HepG2 (cell line): Measurements from ENCODE around the gene BLOC1S4. TPM values are rescaled to one million over a fixed set of nuclear protein-coding genes. Genes with fewer than 3 reads are reported as not detected.
A peak's percentile ranks its signal among the peaks of the same experiment; 100 is the strongest.

ENCODE experiments used
- ASH2L ChIP-seq: fragments of 300-600, 200-600 bp; sonication (generic); IDR thresholded peaks from 2 replicates; pipeline ENCODE4 v1.7.0; 2017; ENCODE audit warnings: low read depth, mild to moderate bottlenecking, moderate library complexity, mixed read lengths, low read length; ENCODE audit not compliant: insufficient read length
- ATM ChIP-seq: fragments of 450-650 bp; IDR thresholded peaks from 2 replicates; pipeline ENCODE4 v1.7.1; 2017; ENCODE audit warnings: mild to moderate bottlenecking, borderline replicate concordance
- GATAD1 ChIP-seq: IDR thresholded peaks from 2 replicates; pipeline ENCODE4 v1.6.1; 2016; ENCODE audit warnings: missing genetic modification reagents, missing compliant biosample characterization
- MAF1 ChIP-seq: sonication (generic); formaldehyde crosslinking; IDR thresholded peaks from 2 replicates; pipeline ENCODE4 v1.5.0; 2020; ENCODE audit warnings: missing genetic modification reagents, borderline replicate concordance
- MEIS2 ChIP-seq: sonication (generic); formaldehyde crosslinking; IDR thresholded peaks from 2 replicates; pipeline ENCODE4 v1.9.0; 2021; ENCODE audit warnings: mild to moderate bottlenecking, missing genetic modification reagents
- RFXANK ChIP-seq: IDR thresholded peaks from 2 replicates; pipeline ENCODE4 v1.6.1; 2016
- SRF ChIP-seq: IDR thresholded peaks from 2 replicates; pipeline ENCODE4 v1.6.1; 2011; ENCODE audit warnings: mild to moderate bottlenecking, low read depth, low read length, moderate library complexity
- TEAD3 ChIP-seq: optimal IDR thresholded peaks from 2 replicates; pipeline ENCODE3; 2016; ENCODE audit warnings: borderline replicate concordance
- TGIF2 ChIP-seq: IDR thresholded peaks from 2 replicates; pipeline ENCODE4 v1.6.1; 2016; ENCODE audit warnings: control low read depth, missing compliant biosample characterization
- ZBTB7A ChIP-seq: sonication (generic); formaldehyde crosslinking; IDR thresholded peaks from 2 replicates; pipeline ENCODE4 v1.8.0; 2022; ENCODE audit warnings: mild to moderate bottlenecking, missing genetic modification reagents
- ZFX ChIP-seq: sonication (generic); formaldehyde crosslinking; IDR thresholded peaks from 2 replicates; pipeline ENCODE4 v1.4.0; 2020; ENCODE audit warnings: mild to moderate bottlenecking, low read depth, missing genetic modification reagents, moderate library complexity
- ZNF569 ChIP-seq: sonication (generic); formaldehyde crosslinking; IDR thresholded peaks from 2 replicates; pipeline ENCODE4 v1.5.0; 2020; ENCODE audit warnings: mild to moderate bottlenecking, missing genetic modification reagents, moderate library complexity, borderline replicate concordance
- ZNF652 ChIP-seq: IDR thresholded peaks from 2 replicates; pipeline ENCODE4 v1.6.1; 2016; ENCODE audit warnings: low read depth, borderline replicate concordance
- ZNF737 ChIP-seq: sonication (generic); formaldehyde crosslinking; IDR thresholded peaks from 2 replicates; pipeline ENCODE4 v1.5.0; 2020; ENCODE audit warnings: missing genetic modification reagents, mild to moderate bottlenecking, borderline replicate concordance
- polyA plus RNA-seq, 8 experiments: library from polyadenylated mRNA; depleted of rRNA in 3 of 8; stranded (reverse) in 7 of 8; unstranded in 1 of 8; fragments of >200 nt; fragmentation: Illumina TruSeq in 4 of 8; extraction: Trizol in 4 of 8; gene quantifications; 2 replicates each; pipeline versions ENCODE4 v1.2.1 to v1.2.3, GENCODE V29; 2011 to 2016; ENCODE audit warnings: low read depth in 4 of 8, missing spikeins in 1 of 8, mixed read lengths in 1 of 8; ENCODE audit not compliant: insufficient read depth in 1 of 8
- total RNA-seq, 5 experiments: library from RNA; depleted of rRNA; stranded (reverse); fragments of >200 nt; fragmentation: Illumina TruSeq; extraction: Trizol; gene quantifications; 2 replicates each; pipeline ENCODE4 v1.2.3, GENCODE V29; 2016; ENCODE audit warnings: low read depth in 1 of 5
- TF ChIP-seq, protein P1 (sequence below): sonication (generic); formaldehyde crosslinking; IDR thresholded peaks from 2 replicates; pipeline ENCODE4 v1.4.0; 2020; ENCODE audit warnings: low read depth, mild to moderate bottlenecking, missing genetic modification reagents
- TF ChIP-seq, protein P2 (sequence below): sonication (generic); formaldehyde crosslinking; IDR thresholded peaks from 2 replicates; pipeline ENCODE4 v1.8.0; 2022; ENCODE audit warnings: low read depth, missing genetic modification reagents
- TF ChIP-seq, protein P3 (sequence below): IDR thresholded peaks from 2 replicates; pipeline ENCODE4 v1.4.0; 2020; ENCODE audit warnings: mild to moderate bottlenecking, missing genetic modification reagents
- TF ChIP-seq, protein P4 (sequence below): sonication (generic); formaldehyde crosslinking; IDR thresholded peaks from 2 replicates; pipeline ENCODE4 v1.4.0; 2020; ENCODE audit warnings: missing genetic modification reagents, borderline replicate concordance

The BLOC1S4 gene
- total and polyA plus RNA-seq, 2 of the 13 experiments (the other 11 are each of a cell fraction or from before 2014, with no cell fraction given): 15.5 to 20.9 TPM

DNA sequence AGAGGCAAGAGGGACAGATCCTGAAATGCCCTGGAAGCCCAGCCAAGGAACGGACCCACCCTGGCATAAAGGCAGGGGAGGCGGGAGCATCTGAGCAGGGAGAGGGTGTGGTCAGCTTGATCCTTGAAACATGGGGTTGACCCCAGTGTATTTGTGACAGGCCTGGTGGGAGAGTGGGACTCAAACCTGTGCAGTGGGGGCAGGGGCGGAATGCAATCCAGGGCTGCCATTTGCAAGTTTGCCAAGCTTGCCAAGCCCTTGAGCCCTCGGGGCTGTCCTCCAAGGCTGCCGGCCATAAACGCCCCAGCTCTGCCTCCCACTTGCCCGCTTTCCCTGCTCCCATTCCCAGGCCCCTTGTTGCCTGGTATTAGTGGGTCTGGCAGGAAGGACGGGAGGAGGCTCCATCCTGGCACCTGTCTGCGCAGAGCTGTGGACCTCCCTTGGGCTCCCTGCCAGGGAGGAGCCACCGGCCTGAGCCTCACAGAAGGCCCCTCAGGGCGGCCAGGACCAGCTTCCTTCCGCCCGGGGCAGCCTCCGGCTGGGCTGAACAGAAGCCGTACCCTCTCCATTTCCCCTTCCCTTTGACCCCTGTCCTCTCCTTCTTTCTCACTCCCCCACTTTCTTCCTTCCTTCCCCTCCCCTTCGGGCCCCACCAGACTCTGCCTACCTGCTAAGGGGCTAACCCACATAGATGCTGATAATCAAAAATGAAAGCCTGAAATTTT, 21.6 kb upstream of the BLOC1S4 start (continued):
- TF ChIP-seq, protein P1, sequence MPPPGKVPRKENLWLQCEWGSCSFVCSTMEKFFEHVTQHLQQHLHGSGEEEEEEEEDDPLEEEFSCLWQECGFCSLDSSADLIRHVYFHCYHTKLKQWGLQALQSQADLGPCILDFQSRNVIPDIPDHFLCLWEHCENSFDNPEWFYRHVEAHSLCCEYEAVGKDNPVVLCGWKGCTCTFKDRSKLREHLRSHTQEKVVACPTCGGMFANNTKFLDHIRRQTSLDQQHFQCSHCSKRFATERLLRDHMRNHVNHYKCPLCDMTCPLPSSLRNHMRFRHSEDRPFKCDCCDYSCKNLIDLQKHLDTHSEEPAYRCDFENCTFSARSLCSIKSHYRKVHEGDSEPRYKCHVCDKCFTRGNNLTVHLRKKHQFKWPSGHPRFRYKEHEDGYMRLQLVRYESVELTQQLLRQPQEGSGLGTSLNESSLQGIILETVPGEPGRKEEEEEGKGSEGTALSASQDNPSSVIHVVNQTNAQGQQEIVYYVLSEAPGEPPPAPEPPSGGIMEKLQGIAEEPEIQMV (CRISPR knock-in tag): no peak
- TF ChIP-seq, protein P2, sequence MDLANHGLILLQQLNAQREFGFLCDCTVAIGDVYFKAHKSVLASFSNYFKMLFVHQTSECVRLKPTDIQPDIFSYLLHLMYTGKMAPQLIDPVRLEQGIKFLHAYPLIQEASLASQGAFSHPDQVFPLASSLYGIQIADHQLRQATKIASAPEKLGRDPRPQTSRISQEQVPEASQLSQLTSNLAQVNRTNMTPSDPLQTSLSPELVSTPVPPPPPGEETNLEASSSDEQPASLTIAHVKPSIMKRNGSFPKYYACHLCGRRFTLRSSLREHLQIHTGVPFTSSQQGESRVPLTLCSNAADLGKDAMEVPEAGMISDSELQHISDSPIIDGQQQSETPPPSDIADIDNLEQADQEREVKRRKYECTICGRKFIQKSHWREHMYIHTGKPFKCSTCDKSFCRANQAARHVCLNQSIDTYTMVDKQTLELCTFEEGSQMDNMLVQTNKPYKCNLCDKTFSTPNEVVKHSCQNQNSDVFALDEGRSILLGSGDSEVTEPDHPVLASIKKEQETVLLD (CRISPR knock-in tag): no peak
- TF ChIP-seq MEIS2 (CRISPR knock-in tag) (no peak), SRF (no peak), ATM (no peak), GATAD1 (CRISPR knock-in tag) (no peak), MAF1 (CRISPR knock-in tag) (no peak), RFXANK (CRISPR knock-in tag) (no peak), TEAD3 (CRISPR knock-in tag) (no peak), ASH2L (no peak), ZNF652 (CRISPR knock-in tag) (no peak), TGIF2 (CRISPR knock-in tag) (no peak), ZFX (CRISPR knock-in tag) (no peak), ZBTB7A (CRISPR knock-in tag) (0 out of 2 replicates have a peak, but pooled peaks have one; percentile 11), ZNF737 (CRISPR knock-in tag) (no peak), ZNF569 (CRISPR knock-in tag) (peak; percentile 51; the same call in 1 of the 2 replicates)
- TF ChIP-seq, protein P3, sequence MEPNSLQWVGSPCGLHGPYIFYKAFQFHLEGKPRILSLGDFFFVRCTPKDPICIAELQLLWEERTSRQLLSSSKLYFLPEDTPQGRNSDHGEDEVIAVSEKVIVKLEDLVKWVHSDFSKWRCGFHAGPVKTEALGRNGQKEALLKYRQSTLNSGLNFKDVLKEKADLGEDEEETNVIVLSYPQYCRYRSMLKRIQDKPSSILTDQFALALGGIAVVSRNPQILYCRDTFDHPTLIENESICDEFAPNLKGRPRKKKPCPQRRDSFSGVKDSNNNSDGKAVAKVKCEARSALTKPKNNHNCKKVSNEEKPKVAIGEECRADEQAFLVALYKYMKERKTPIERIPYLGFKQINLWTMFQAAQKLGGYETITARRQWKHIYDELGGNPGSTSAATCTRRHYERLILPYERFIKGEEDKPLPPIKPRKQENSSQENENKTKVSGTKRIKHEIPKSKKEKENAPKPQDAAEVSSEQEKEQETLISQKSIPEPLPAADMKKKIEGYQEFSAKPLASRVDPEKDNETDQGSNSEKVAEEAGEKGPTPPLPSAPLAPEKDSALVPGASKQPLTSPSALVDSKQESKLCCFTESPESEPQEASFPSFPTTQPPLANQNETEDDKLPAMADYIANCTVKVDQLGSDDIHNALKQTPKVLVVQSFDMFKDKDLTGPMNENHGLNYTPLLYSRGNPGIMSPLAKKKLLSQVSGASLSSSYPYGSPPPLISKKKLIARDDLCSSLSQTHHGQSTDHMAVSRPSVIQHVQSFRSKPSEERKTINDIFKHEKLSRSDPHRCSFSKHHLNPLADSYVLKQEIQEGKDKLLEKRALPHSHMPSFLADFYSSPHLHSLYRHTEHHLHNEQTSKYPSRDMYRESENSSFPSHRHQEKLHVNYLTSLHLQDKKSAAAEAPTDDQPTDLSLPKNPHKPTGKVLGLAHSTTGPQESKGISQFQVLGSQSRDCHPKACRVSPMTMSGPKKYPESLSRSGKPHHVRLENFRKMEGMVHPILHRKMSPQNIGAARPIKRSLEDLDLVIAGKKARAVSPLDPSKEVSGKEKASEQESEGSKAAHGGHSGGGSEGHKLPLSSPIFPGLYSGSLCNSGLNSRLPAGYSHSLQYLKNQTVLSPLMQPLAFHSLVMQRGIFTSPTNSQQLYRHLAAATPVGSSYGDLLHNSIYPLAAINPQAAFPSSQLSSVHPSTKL: no peak
- TF ChIP-seq, protein P4, sequence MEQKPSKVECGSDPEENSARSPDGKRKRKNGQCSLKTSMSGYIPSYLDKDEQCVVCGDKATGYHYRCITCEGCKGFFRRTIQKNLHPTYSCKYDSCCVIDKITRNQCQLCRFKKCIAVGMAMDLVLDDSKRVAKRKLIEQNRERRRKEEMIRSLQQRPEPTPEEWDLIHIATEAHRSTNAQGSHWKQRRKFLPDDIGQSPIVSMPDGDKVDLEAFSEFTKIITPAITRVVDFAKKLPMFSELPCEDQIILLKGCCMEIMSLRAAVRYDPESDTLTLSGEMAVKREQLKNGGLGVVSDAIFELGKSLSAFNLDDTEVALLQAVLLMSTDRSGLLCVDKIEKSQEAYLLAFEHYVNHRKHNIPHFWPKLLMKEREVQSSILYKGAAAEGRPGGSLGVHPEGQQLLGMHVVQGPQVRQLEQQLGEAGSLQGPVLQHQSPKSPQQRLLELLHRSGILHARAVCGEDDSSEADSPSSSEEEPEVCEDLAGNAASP (CRISPR knock-in tag): no peak
